Transverse colon (tissue), 4 donors: ENCODE measurements around the gene SULT1C2. TPM values are rescaled to one million over a fixed set of nuclear protein-coding genes. Genes with fewer than 3 reads are reported as not detected.

Experiments
- DNase-seq: peaks from one replicate; pipeline ENCODE4 v3.0.0-alpha.2; 2019
- H3K27ac ChIP-seq, 4 donors: fragments of 200-600 bp; sonication (generic); 2 replicates each; pipeline ENCODE4 v1.5.1; 2016 to 2018; ENCODE audit warnings: inconsistent platforms in 4 of 4
- H3K27me3 ChIP-seq: fragments of 200-600 bp; sonication (generic); 2 replicates; pipeline ENCODE4 v1.5.1; 2017; ENCODE audit warnings: inconsistent platforms
- H3K36me3 ChIP-seq, 4 donors: fragments of 200-600 bp; sonication (generic); 2 replicates each; pipeline ENCODE4 v1.5.1; 2017 to 2019; ENCODE audit warnings: inconsistent platforms in 4 of 4
- H3K4me1 ChIP-seq, 4 donors: fragments of 200-600 bp; sonication (generic); 2 replicates each; pipeline ENCODE4 v1.5.1; 2017 to 2020; ENCODE audit warnings: inconsistent platforms in 4 of 4
- H3K4me3 ChIP-seq, 4 donors: fragments of 200-600 bp; sonication (generic); 1 replicate in 1 of 4; 2 replicates in 3 of 4; pipeline versions ENCODE4 v1.5.1 to v1.6.1; 2017 to 2019; ENCODE audit warnings: inconsistent platforms in 4 of 4
- H3K9me3 ChIP-seq, 2 donors: fragments of 200-600 bp; sonication (generic); 2 replicates each; pipeline ENCODE4 v1.5.1; 2017 to 2019; ENCODE audit warnings: inconsistent platforms in 2 of 2
- CTCF ChIP-seq, 5 experiments: fragments of 200-600 bp in 3 of 5; fragments of 450-650 bp in 2 of 5; sonication (generic) in 3 of 5; IDR thresholded peaks; 1 replicate in 2 of 5; 2 replicates in 3 of 5; pipeline ENCODE4 v1.5.1; 2016 to 2017; ENCODE audit warnings: antibody characterized with exemption in 5 of 5, inconsistent platforms in 3 of 5, mild to moderate bottlenecking in 2 of 5, moderate library complexity in 1 of 5
- EP300 ChIP-seq: sonication (generic); formaldehyde crosslinking; IDR thresholded peaks from one replicate; pipeline ENCODE4 v1.6.1; 2017; ENCODE audit warnings: antibody characterized with exemption, low read depth
- POLR2A ChIP-seq: fragments of 450-650 bp; IDR thresholded peaks from one replicate; pipeline ENCODE4 v1.6.1; 2016; ENCODE audit warnings: antibody characterized with exemption, mild to moderate bottlenecking, moderate library complexity
- POLR2AphosphoS5 ChIP-seq, 3 donors: sonication (generic); formaldehyde crosslinking; IDR thresholded peaks; one replicate each; pipeline ENCODE4 v1.6.1; 2016; ENCODE audit warnings: antibody characterized with exemption in 3 of 3
- WGBS, 2 donors: methylation state at CpG; one replicate each; pipeline ENCODE4 v1.1.5; 2018; ENCODE audit warnings: low coverage in 1 of 2; 5-methylcytosine and 5-hydroxymethylcytosine counted together
- in situ Hi-C, 4 donors: fragments of 200-750 bp; cut with MboI; loops; one replicate each; pipeline versions ENCODE4 v1.15.0 to v1.15.1; 2017; ENCODE audit warnings: low sequenced_read_pairs in 3 of 4, low pct_ligation_motif_present in 1 of 4, low pct_unique_long_range_greater_than_20kb in 1 of 4
- intact Hi-C: fragments of 100-400 bp; cut with DNase I; formaldehyde crosslinking; loops from one replicate; pipeline ENCODE4 v1.15.1; 2023; ENCODE audit warnings: low total_unique reads
- total RNA-seq, 4 donors: library from RNA; depleted of rRNA; stranded (reverse); fragments of >200 nt; gene quantifications; one replicate each; pipeline ENCODE4 v1.1.0, GENCODE V29; 2016

Gene SULT1C2
- total RNA-seq, 4 donors from 2014 or later: not detected

- Histone ChIP-seq H3K36me3 (no peaks in the 10 kb centered on the region), H3K27ac (peak overlapping the region in 1 of 4 donors; percentile 51), H3K9me3 (no peaks in the 10 kb centered on the region), H3K4me3 (no peak overlapping the region), H3K4me1 (peaks cover 5 to 23% (median 14%) of the 10 kb centered on the region in 4 donors), H3K27me3 (no peaks in the 10 kb centered on the region)
- WGBS, 2 donors: 31 to 48% methylated on average over 3 to 6 of the region's 6 CpGs
- in situ Hi-C loops: no loop called here
- no peak for DNase-seq
- TF ChIP-seq EP300: no peak
- intact Hi-C loops: no loop called here
Observed at GRCh38 chr2:108316033-108316432, 27.3 kb downstream of the SULT1C2 start.

DNA sequence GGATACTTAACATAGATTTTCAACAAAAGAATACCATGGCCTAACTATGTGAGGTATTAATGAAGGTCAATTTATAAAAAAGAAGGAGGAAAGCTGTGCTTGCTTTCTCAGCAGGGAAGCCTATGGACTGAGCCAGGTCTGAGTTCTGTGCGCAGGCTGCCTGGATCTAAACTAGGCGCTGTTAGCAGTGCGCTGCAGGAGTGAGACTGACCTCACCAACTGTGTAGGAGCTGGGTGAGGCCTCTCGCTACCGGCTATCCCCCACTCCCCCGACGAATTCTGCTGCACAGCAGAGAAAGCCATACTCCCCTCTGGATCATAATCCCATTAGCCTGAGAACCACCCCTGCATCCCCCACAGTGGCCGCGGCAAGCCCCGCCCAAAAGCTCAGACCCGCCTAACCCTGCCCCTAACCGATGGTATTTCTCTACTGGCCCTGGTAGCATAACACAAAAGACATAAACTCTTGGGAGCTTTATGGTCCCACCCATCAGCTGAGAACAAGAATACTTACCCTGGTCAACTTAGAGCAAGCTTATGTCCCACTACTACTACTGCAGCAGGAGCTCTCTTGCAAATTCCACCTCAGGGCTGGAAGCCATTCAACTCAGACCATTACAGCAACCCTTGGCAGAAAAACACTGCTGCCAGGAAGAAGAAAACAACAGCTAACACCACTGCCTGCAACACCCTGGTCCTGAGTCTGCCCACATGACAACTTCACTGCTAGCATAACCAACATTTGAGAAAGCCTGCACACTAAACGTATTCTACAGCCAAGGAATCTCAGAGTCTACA is 28.0 kb downstream of the SULT1C2 start:
- Histone ChIP-seq H3K27ac (no peak overlapping the region), H3K27me3 (no peaks in the 10 kb centered on the region), H3K4me1 (peaks cover 5 to 23% (median 14%) of the 10 kb centered on the region in 4 donors), H3K4me3 (no peak overlapping the region), H3K9me3 (no peaks in the 10 kb centered on the region), H3K36me3 (no peaks in the 10 kb centered on the region)
- WGBS, 2 donors: 65 to 70% methylated on average over 3 to 13 of the region's 13 CpGs
- no peak for DNase-seq
- intact Hi-C loops: no loop called here
- in situ Hi-C loops: no loop called here
- no peak for TF ChIP-seq CTCF (IDR thresholded peaks at IDR 0.05)
- TF ChIP-seq POLR2A: no peak
- TF ChIP-seq POLR2AphosphoS5 (IDR thresholded peaks at IDR 0.05): no peak
- no peak for TF ChIP-seq EP300

DNA sequence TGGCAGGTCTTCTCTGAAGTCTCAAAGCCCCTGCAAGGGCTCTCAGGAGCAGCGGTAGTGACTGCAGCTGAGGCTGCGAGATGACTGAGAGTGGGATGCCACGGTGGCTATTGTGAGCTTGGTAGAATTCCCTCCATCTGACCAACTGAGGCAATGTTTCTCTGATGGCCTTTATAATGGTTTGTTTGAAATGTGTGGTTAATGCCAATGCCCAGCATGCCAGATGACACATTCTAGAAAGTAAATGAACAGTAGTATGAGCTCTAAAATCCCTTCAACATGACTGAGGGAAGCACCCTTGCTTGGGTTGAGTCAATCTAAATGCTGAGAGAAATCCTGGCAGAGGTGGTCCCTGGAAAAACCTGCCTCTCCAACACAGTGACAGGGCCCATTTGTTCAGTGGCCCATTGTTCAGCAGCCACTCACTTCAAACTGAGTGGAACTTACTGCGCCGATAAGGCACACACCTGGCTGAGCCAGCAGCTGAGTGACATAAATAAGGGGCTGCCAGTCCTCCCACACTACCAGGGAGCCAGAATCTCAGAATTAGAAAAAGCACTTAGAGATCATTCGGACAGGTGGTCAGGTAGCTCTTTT is 31.7 kb downstream of the SULT1C2 start:
- Histone ChIP-seq H3K27me3 (no peaks in the 10 kb centered on the region), H3K27ac (no peak overlapping the region), H3K4me3 (no peak overlapping the region), H3K4me1 (peaks cover 0 to 8% (median 3%) of the 10 kb centered on the region in 4 donors), H3K36me3 (no peaks in the 10 kb centered on the region), H3K9me3 (no peaks in the 10 kb centered on the region)
- WGBS, 2 donors: 73 to 92% methylated on average over 4 to 6 of the region's 6 CpGs
- TF ChIP-seq CTCF (IDR thresholded peaks at IDR 0.05) (no peak), EP300 (no peak), POLR2AphosphoS5 (IDR thresholded peaks at IDR 0.05) (no peak), POLR2A (no peak)
- intact Hi-C loops: no loop called here
- in situ Hi-C loops: no loop called here
- DNase-seq: no peak

DNA sequence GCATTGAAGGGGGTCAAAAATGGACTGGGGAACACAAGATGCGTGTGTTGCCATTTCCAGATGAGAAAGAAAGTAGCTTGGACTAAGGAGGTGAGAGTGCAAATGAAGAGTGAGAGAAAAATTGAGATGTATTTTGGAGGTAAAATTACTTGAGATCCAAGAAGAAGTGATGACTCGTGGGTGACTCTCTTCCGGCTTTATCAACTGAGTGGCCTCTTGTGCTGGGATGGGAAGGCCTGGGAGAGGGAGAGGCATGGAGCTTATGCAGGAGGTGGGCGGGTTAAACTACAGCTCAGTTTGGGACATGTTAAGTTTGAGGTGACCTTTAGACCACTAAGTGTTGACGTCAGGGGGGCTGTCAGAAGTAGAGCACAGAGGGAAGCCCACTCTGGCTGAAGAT is 34.9 kb downstream of the SULT1C2 start:
- TF ChIP-seq POLR2A (no peak), CTCF (IDR thresholded peaks at IDR 0.05) (no peak), POLR2AphosphoS5 (IDR thresholded peaks at IDR 0.05) (no peak), EP300 (no peak)
- Histone ChIP-seq H3K27ac (no peak overlapping the region), H3K4me1 (no peaks in the 10 kb centered on the region), H3K27me3 (no peaks in the 10 kb centered on the region), H3K4me3 (no peak overlapping the region), H3K9me3 (no peaks in the 10 kb centered on the region), H3K36me3 (no peaks in the 10 kb centered on the region)
- in situ Hi-C loops: no loop called here
- 68 to 87% methylated on average over 3 to 5 of the region's 5 CpGs for WGBS, 2 donors
- intact Hi-C loops: no loop called here
- DNase-seq: no peak
